Psoas muscle (tissue), 8 donors: ENCODE measurements around the gene STK10. TPM values are rescaled to one million over a fixed set of nuclear protein-coding genes. Genes with fewer than 3 reads are reported as not detected.

Experiments used
- ATAC-seq, 4 donors: fragments of 200-7000 bp; cut with Tn5 transposase; one replicate each; pipeline ENCODE4 v1.9.1; 2020; ENCODE audit warnings: moderate library complexity in 3 of 4, mild to moderate bottlenecking in 2 of 4
- DNase-seq, 2 donors: peaks; one replicate each; pipeline ENCODE4 v3.0.0-alpha.2; 2020
- H3K27ac ChIP-seq: fragments of 200-600 bp; one replicate; pipeline ENCODE4 v1.8.0; 2022
- H3K27me3 ChIP-seq, 3 donors: fragments of 200-600 bp in 1 of 3; one replicate each; pipeline versions ENCODE4 v1.6.1 to v1.8.0; 2013 to 2022; ENCODE audit warnings: low read length in 2 of 3, mild to moderate bottlenecking in 2 of 3, moderate library complexity in 1 of 3; ENCODE audit not compliant: insufficient read depth in 3 of 3
- H3K36me3 ChIP-seq, 2 donors: fragments of 200-600 bp in 1 of 2; one replicate each; pipeline versions ENCODE4 v1.6.1 to v1.8.0; 2013 to 2022; ENCODE audit warnings: low read depth in 1 of 2, mild to moderate bottlenecking in 1 of 2, moderate library complexity in 1 of 2; ENCODE audit not compliant: insufficient read depth in 1 of 2
- H3K4me1 ChIP-seq: fragments of 200-600 bp; one replicate; pipeline ENCODE4 v1.8.0; 2022
- H3K4me3 ChIP-seq: fragments of 200-600 bp; one replicate; pipeline ENCODE4 v1.8.0; 2022; ENCODE audit warnings: mild to moderate bottlenecking
- H3K9me3 ChIP-seq: fragments of 200-600 bp; one replicate; pipeline ENCODE4 v1.8.0; 2022
- WGBS, 3 donors: extraction: QIAGEN DNeasy Blood & Tissue Kit; methylation state at CpG; one replicate each; pipeline versions ENCODE4 v1.1.6 to v1.1.7; 2013; 5-methylcytosine and 5-hydroxymethylcytosine counted together
- intact Hi-C, 2 donors: fragments of 100-400 bp; cut with DNase I; formaldehyde crosslinking; loops; one replicate each; pipeline versions ENCODE4 v1.11.0 to v1.14.2; 2022
- polyA plus RNA-seq, 3 donors: library from polyadenylated mRNA; stranded (reverse); fragments of 200-250 nt; gene quantifications; one replicate each; pipeline ENCODE4 v1.2.3, GENCODE V29; 2013
- total RNA-seq, 4 donors: library from RNA; stranded (reverse); fragmentation: NEBNext Ultra II Directional in 2 of 4; extraction: Animal tissue kit (Norgen Biotek cat#: 25700) in 2 of 4; gene quantifications; one replicate each; pipeline versions ENCODE4 v1.2.1 to v1.2.4, GENCODE V29; 2021 to 2023
- TF ChIP-seq, protein P1 (sequence below): fragments of 200-600 bp; IDR thresholded peaks from one replicate; pipeline ENCODE4 v1.8.0; 2022; ENCODE audit warnings: antibody characterized with exemption
- donor health status: healthy with polysubstance abuse.
- donor health status: DM: no; HTN: no; CAD: no; lungs with moderate emphysema.
- donor health status: Bipolar disorder and iron deficiency.
- donor health status: healthy.
- donor health status: DM: yes; HTN: yes; CAD: no.
- donor health status: DM: no; HTN: no; CAD: no.
- donor health status: DM: no; HTN: no; CAD: no.
- donor health status: DM: yes; HTN: yes; CAD: no.

Gene STK10
- total and polyA plus RNA-seq, 7 donors = 1.9 to 8.6 (median 6.2) TPM

DNA sequence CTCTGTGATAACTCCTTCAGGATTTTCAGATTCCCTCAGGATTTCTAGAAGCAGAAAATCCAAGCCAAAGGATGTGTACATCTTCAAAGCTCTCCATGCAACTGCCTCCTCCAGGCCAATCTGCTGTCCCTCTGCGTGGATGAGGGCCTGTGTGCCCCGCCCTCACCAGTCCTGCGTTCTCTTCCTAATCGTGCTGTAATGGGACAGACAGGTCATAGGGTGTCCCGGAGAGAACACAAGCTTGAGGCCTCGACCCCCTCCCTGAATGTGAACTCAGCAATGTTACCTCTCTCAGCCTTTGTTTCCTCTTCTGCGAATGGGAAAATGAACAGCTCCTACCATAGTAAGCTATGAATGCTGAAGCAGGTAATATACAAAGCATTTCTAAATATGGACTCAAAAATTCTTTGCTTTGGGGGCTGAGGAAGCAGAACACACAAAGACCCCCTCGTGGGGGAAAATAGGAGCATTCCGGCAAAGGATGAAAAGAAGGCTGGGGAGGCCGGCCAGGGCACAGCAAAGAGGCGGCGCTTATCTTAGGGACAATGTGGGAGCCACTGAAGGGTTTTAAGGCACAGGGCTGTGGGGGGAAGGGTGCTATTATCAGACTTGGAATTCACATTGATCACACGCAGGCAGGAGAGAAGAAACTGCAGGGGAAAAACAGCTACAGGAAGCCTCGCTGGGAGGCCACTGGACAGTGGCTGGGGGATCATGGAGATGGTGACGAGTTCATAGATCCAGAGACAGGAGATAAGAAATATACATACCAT, 124.4 kb downstream of the STK10 start:
- Histone ChIP-seq H3K4me3 (no peak overlapping the region), H3K9me3 (no peaks in the 10 kb centered on the region), H3K4me1 (peaks cover 10% of the 10 kb centered on the region), H3K27ac (no peak overlapping the region), H3K36me3 (peaks cover 0 to 21% of the 10 kb centered on the region in 2 donors), H3K27me3 (no peaks in the 10 kb centered on the region)
- intact Hi-C loops = no loop called here
- TF ChIP-seq, protein P1, sequence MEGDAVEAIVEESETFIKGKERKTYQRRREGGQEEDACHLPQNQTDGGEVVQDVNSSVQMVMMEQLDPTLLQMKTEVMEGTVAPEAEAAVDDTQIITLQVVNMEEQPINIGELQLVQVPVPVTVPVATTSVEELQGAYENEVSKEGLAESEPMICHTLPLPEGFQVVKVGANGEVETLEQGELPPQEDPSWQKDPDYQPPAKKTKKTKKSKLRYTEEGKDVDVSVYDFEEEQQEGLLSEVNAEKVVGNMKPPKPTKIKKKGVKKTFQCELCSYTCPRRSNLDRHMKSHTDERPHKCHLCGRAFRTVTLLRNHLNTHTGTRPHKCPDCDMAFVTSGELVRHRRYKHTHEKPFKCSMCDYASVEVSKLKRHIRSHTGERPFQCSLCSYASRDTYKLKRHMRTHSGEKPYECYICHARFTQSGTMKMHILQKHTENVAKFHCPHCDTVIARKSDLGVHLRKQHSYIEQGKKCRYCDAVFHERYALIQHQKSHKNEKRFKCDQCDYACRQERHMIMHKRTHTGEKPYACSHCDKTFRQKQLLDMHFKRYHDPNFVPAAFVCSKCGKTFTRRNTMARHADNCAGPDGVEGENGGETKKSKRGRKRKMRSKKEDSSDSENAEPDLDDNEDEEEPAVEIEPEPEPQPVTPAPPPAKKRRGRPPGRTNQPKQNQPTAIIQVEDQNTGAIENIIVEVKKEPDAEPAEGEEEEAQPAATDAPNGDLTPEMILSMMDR = no peak
- ATAC-seq (no peak), DNase-seq (no peak)
- WGBS, 3 donors = 84 to 85% (median 84%) methylated on average over 15 of the region's 15 CpGs

DNA sequence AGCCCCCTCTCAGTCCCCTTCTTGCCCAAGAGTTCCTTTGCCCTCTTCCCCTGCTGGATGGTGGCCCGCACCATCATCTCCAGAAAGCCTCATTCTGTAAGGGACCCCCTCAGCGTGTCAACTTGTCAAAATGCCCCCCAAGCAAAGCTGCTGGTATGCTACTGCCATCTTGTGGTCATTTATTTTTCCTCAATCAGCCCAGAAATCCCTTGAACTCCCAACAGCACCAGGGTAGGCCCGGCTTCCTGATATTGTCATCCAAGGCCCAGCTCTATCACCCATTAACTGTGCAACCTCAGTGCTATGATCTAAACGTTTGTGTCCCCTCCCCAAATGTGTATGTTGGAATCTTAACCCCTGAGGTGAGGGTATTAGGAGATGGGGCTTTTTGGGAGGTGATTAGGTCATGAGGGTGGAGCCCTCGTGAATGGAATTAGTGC, 128.3 kb downstream of the STK10 start:
- no peak overlapping the region for H3K4me3 ChIP-seq
- DNase-seq (no peak), ATAC-seq (no peak)
- TF ChIP-seq, protein P1 = peak; percentile 43
- peaks cover 0 to 36% of the 10 kb centered on the region in 2 donors for H3K36me3 ChIP-seq
- no peaks in the 10 kb centered on the region for H3K9me3 ChIP-seq
- H3K27me3 ChIP-seq = no peaks in the 10 kb centered on the region
- H3K4me1 ChIP-seq = no peaks in the 10 kb centered on the region
- intact Hi-C loops = no loop called here
- WGBS, 3 donors = 62 to 71% (median 66%) methylated on average over 5 of the region's 5 CpGs
- H3K27ac ChIP-seq = no peak overlapping the region

DNA sequence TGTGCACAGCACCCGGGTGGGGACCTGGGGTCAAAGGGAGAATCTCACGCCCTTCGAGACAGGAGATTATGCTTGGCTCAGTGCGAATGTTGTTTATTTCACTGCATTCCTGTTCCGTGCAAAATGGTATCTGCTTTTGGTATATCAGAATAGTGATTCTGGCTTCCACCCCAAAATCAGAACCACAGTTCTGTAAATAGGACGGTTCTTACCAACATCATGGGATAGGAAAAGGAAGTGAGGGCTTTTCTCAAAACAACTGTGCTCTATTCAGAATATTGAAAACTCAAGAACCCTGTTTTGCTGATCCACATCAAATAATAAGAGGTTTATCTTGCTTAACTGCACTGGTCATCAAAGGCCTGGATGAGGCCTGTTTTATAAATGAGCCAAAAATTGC, 129.9 kb downstream of the STK10 start:
- peaks cover 0 to 33% of the 10 kb centered on the region in 2 donors for H3K36me3 ChIP-seq
- WGBS, 3 donors = 89 to 91% (median 91%) methylated on average over 6 of the region's 6 CpGs
- no peaks in the 10 kb centered on the region for H3K27me3 ChIP-seq
- no peaks in the 10 kb centered on the region for H3K9me3 ChIP-seq
- ATAC-seq = no peak
- TF ChIP-seq, protein P1 = no peak
- no peak overlapping the region for H3K4me3 ChIP-seq
- no peak overlapping the region for H3K27ac ChIP-seq
- no peaks in the 10 kb centered on the region for H3K4me1 ChIP-seq
- intact Hi-C loops = no loop called here
- no peak for DNase-seq

DNA sequence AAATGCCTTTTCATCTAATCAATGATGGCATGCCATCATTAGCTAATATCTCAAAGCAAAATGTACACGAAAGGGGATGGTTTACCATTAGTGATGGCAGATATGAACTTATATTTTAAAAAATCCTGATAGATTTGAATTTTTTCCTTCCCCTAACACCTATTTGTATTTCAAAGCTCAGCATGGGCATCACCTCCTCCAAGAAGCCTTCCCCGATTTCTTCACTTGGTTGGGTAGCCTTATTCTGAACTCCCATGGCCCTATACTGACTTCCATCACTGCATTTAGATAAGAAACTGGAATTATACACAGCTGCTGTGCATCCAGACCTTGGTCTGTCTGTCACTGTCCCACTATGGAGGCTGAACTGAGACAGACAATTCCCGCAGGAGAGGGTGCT, 132.0 kb downstream of the STK10 start:
- H3K9me3 ChIP-seq = no peaks in the 10 kb centered on the region
- DNase-seq (no peak), ATAC-seq (no peak)
- H3K27me3 ChIP-seq = no peaks in the 10 kb centered on the region
- H3K36me3 ChIP-seq = peaks cover 0 to 43% of the 10 kb centered on the region in 2 donors
- 95 to 97% (median 97%) methylated on average over 3 of the region's 3 CpGs for WGBS, 3 donors
- H3K4me3 ChIP-seq = no peak overlapping the region
- no peaks in the 10 kb centered on the region for H3K4me1 ChIP-seq
- no peak overlapping the region for H3K27ac ChIP-seq
- TF ChIP-seq, protein P1 = no peak
- intact Hi-C loops = no loop called here
